ENCODE results near the gene STUM.
"Not testable (repeated sequence)": the region's sequence is repeated elsewhere in the genome, so short reads cannot be mapped to it uniquely, and the experiment has no call there.

STUM gene

DNA sequence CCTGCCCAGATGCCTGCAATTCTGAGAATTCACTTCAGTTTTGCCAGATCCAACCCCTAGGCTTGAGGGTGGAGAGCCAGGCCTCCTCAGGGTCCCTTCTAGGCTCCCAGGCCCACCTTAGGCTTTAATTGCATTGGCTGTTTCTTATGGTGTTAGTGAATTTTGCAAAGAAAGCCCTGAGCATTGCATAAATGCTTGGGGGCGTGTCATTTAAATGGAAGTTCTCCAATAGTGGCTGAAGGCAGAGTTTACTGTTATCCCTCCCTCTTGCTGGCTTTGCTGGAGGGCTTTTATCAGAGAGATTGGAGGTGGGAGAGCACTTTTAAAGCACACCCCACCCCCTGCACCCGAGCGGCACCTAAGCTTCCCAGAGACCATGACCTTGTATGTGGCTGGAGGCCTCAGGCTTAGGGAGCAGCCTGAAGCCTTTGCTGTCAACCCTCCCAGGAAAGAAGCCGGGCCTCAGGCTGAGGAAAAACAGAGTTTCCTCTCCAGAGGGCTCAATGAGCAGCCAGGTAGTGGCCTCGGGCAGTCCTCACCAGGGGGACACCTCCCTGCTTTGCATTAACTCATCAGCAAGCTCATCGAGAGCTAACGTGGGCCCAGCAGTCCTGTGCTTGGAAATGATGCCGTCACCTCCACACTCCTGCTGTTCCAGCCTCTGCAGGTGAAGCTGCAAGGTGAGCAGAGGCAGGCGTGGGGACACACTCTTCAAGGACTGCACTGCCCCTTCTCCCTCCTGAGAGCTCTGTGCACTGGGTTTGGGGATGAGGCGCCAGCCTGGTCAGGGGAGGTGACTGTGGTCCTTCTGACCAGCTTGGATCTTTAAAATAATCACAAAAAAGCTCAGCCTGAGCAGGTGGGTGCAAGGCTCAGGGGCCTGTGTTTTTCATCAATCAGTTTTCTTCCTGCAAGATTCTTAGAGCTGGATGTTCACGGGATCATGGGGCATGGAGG, 58.0 kb downstream of the STUM start:
- no peak for DNase-seq

DNA sequence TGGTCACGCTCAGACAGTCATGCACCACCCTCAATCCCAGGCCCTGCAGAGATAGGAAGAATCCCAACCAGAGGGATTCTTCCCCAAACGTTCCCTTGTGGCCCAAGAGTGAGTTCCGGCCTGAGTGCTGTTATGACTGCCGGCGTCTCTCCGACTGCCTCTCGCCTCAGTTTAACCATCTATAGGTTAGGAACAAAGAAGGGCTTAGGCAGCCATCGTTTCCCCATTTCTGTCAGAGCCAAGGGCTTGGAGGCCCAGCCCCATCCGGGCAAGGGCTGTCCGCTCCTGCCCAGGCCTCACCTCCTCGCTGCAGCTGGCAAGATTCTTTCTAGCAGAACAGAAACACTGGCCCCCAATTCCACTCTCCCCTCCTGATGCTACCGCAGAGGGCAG, 58.7 kb downstream of the STUM start:
- no peak for DNase-seq

DNA sequence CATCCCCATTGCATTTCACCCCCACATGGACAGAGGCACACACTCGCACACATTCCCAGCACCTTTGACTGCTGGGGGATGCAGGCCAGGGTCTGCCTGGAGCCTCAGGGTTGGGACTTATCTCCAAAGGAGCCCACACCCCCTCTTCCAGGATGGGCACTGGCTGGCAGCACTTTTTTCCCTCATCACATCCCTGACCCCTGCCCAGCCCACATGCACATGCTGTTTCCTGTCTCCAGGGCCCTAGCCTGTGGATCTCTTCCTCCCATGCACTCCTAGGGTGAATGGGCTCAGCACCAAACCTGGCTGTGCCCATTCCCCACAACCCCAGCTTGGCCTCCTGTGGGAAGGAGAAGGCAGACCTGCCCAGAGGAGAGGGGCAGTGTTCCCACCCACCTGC, 59.3 kb downstream of the STUM start:
- DNase-seq, result no peak

DNA sequence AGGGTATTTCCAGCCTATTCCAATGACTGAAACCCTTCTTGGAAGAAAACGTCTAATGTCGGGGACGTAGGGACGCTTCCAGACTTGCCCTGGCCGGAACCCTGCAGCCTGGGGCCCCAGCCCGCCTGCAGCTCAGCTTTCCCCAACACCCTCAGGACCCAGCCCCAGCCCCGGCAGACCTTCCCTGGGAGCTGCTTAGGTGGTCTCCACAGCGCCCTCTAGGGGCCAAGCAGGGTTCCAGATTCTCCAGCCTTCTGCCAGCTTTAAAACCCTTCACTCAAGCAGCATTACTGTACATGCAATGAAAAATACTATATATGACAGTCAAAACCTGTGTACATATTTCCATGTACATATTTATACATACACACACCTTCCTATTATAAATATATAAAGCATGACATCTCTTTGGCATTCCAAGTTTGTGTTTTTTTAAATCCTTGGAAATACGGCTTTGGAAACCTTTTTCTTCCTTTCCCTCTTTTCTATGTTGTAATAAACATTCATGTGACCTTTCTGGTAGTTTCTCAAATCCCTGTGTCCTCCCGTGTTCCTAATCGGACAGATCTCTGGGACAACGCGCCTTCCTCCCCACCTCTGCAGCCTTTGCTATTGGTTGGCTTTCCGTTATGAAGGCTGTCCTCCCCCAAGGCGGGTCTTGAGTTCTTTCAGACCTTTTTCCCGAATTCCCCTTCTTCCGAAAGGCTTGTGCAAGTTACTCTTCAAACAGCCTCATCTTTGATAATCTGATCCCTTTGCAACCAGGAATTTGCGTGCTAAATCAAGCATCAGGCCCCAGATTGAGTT, 60.3 kb downstream of the STUM start:
- DNase-seq, result no peak

DNA sequence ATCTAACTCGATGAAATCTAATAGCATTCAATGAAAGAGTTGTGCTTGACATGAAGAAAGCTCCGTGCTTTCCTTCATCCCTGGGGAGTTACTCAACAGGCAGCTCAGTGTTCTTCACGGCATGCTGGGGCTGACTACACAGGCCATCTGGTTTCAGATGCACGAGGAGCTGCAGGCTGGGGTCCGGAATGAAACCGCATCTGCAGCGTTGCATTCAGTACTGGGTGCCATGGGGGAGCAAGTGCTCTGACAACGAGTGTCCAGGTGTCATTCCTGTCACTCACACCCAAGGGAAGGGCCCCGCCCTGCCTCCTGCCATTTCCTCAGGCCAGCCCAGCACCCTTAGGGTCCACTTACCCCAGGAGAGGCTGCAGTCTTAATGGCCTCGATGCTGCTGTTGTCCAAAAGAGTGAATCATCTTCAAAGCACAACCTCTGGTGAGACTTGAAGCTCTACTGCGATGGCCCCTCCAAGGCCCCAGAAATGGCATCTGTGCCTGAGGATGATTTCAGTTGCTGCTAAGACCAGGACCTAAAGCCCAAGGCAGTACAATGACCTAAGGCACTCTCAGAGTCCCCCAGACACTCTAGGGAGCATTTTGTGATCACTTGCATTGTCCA, 61.4 kb downstream of the STUM start:
- no peak for DNase-seq

DNA sequence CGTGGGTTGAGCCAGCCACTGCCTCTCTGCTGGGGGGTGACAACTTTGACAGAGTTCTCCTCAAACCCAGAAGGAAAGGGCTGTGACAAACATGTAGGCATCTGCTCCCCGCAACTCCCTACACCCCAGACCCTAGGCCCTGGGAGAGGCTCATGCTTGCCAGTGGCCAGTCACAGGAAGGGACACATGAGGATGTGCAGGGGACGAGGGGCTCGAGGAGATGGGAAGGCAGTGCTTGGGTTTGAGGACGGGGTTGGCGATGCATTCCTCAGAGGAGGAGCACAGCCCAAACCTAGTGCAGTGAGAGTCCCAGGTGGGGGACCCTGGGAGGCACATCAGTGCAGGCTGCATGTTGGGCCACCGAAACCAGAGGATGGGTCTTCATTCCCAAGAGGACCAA, 62.1 kb downstream of the STUM start:
- DNase-seq, result no peak

DNA sequence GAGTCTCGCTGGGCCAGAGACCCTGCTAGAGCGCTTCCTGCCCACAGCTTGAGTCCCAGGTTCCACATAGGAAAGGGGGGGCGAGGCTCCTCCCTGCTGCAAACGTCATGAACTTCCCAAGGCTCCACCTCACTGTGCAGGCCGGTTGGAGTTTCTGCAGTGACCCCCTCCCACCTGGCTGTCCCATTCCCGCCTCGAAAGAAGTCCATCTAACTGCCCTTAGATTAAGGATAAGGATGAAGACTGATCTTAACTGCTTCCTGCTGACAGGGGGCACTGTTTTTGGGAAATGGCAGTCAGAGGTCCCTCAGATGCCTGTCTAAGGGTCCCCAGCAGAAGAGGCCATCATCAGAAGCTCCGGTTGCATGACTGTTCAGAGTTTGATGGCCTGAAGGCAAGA, 62.7 kb downstream of the STUM start:
- DNase-seq, result no peak

DNA sequence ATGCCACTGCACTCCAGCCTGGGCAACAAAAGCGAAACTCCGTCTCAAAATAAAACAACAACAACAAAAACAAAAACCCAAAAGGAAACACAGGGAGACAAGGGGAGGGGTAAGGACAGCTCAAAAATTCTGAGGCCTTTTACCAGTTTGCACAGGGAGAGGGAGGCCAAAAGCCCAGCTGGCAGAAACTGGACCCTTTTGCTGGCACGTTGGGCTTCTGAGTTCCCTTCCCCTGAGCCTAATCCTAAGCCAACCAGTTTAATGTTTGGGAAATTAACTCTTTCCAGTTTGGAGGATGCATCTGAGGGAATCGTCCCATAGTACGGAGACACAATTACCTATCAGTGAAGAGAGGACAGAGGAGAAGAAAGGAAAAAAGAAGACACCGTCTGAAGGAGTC, 63.4 kb downstream of the STUM start:
- DNase-seq, result not testable (repeated sequence)

DNA sequence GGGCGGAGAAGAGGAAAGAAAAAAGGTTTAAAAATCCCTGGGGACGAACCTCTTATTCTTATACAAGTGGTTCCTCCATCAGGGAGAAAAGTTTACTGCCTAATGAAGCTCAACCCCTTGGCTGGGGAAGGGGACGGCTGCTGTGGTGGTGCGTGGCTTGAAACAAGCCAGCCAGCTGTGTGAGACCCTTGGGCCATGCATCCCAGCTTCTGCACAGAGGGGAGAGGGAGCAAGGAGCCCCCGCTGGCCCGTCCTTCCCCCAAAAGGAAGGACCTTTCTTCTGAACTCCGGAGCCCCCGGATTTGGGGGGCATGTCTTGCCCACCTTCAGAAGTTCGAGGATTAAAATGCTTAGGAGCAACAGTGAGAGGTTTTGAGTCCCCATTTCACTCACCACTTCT, 67.3 kb downstream of the STUM start:
- DNase-seq, result no peak

DNA sequence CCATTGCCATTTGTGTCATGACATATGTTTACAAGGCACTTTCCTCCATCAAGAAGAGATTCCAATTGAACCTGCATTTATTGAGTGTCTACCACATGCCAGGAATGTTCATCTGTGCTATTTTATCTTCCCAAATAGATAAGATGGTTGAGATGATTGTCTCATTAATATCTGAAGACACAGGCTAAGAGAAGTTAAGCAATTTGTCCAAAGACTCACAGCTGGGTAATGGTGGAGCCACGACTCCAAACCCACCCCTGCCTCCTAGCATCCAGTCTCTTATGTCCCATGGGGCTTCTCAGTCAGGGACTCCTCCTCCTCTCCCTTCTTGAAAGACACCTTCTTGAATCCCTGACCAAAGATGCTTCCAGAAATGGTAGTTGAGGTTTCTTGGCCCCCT, 68.1 kb downstream of the STUM start:
- DNase-seq, result no peak

DNA sequence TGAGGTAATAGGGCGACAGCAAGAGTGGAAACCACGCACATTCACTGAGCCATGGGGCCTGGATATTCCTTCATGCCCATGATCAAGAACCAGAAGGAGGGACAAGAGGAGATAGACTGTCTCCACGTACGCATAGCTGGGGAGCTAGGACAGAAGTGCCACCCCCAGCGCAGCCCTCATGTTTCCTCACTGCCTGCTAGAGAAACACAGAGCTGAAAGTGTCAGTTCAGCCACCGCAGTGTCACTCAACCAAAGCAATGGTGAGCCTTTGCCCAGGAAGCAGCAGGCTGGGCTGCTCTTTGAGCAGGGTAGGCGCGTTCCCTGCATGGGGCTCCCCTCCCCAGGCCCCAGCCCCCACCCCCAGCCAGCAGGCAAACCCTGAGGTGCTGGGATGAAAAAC, 68.5 kb downstream of the STUM start:
- no peak for DNase-seq

DNA sequence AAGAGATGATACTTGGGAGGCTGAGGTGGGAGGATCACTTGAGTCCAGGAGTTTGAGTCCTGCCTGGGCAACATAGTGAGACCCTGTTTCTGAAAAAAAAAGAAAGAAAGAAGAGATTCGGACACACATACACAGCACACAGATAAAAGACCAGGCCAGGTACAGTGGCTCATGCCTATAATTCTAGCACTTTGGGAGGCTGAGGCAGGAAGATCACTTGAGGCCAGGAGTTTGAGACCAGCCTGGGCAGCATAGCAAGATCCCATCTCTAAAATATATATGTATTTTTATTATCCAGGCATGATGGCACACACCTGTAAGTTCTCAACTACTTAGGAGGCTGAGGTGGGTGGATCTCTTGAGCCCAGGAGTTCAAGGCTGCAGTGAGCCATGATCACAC, 69.2 kb downstream of the STUM start:
- DNase-seq, result not testable (repeated sequence)

DNA sequence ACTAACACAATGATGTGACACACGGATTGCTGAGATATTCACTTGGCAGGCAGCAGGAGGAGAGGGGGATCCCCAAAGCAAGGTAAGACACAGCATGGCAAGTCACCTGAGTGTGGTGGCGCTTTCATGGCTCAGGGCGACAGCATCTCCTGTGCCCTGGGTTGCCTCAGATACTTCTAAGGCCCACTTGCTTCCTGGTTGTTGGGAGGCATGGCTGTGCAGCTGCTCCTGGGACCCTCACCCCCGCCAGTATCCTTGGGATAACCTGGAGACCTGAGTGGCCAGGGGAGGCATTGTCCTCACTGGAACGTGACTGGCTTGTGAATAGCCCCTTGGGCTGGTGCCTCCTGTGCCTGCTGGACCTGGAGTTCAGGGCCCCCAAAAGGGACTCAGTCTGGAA, 69.8 kb downstream of the STUM start:
- DNase-seq, result no peak

DNA sequence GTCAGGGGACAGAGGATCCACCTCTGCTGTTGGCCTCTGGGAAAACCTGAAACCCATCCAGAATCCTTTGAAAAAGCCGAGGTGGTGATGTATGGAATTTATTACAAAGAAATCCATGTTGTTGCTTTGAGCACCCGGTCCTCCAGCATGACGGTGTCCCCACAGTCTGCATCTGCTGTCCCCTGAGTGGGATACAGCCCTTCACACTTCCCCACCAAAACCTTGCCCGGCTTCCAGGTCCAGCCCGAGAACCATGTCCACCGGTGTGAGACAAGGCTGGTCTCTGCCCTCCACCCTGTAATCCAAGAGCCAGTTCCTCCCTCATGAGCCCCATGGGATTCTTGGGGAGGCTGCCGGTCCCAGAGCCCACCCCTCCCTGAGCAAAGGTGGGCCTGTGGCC, 70.5 kb downstream of the STUM start:
- no peak for DNase-seq

DNA sequence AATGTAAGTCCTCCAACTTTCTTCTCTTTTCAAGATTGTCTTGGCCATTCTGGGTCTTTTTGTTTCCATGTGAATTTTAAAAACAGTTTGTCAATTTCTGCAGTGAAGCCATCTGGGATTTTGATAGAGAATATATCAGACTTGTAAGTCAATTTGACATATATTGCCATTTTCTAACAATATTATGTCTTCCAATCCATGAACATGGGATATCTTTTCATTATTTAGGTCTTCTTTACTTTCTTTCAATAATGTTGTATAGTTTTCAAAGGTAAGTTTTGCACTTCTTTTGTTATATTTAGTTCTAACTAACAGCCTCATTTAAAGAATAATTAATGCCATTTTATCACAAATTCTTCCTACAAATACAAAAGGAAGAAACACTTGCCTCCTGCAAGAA, 73.4 kb downstream of the STUM start:
- no peak for DNase-seq

DNA sequence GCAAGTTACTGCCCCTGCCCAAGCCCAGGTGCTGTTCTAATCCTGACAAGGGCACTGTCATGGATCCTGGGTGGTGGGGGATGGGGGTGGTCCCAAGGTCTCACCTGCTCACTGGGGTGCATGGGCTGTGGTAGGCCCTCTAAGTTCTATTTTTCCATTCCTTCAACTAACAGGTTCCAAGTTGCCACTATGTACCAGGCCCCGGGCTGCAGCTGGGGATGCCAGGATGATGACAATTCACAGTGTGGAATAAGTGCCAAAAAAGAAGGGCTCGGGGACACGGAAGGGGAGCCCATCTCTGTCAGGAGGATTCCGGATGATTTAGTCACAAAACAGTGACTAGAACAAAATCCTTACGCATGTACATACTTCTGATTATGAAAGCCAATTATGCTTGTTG, 76.0 kb downstream of the STUM start:
- DNase-seq, result no peak

DNA sequence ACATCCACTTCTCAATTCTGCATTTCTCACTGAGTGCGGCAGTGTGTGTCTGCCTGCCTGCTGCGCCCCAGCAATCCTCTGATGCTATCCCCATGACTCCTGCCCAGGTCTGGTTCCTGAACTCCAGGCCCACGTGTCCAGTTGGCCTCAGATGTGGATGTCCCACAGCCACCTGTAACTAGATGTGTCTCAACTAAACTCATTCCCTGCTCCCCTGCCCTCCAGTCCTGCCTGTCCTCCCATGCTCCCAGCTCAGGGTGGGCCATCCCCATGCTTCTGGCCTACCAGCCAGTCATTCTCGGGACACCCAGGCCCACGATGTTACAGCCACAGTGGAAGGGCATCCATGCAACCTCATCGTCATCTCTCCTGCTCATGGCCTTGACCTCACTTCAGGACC, 76.8 kb downstream of the STUM start:
- DNase-seq, result no peak

DNA sequence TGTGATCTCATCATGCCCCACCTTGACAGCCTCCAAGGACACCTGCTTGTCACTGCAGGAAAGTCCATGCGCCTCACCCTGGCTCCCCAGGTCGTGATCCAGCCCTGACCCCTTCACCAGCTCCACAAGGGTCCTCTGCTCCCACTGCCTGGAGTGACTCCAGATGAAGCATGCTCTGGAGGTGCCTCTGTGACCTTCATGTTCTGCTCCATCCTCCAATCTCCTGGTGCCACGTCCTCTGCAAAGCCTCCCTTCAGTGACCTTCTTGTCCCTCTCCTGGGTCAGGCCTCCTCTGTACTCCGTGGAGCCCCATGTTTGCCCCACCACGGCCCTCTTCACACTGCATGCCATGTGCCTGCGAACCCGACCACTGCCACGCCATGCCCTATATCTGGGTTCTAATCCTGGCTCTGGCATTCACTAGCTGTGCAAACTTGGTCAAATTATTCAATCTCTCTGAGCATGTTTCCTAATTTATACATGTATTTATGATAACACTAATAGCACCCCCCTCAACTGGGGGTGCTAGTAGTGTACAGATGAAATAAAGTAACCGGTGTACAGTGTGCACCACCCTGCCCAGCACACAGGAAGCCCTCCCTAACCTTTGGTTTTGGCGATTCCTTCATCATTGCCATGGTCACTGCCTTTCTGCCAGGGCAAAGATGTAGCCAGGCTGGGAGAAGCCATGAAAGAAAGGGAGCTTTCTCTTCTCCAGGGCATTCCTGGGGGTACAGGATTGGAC, 77.4 kb downstream of the STUM start:
- DNase-seq, result no peak

DNA sequence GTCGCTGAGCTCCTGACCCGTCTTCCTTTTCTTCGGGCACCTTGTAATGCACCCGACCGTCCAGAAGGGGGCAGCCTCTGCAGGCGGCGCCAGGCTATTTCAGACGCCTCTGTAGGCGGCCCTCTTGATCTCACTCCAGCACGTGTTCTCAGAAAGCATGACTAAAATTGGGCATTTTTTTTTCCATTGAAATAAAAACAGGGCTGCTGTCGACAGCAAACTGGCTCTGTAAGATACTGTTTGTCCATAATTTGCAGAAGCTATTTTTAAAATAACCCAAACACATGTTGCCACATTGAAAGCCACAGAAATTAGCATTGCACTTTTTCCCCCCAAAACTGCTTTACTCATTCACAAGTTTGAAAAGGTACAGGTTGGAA, 78.0 kb downstream of the STUM start:
- no peak for DNase-seq

DNA sequence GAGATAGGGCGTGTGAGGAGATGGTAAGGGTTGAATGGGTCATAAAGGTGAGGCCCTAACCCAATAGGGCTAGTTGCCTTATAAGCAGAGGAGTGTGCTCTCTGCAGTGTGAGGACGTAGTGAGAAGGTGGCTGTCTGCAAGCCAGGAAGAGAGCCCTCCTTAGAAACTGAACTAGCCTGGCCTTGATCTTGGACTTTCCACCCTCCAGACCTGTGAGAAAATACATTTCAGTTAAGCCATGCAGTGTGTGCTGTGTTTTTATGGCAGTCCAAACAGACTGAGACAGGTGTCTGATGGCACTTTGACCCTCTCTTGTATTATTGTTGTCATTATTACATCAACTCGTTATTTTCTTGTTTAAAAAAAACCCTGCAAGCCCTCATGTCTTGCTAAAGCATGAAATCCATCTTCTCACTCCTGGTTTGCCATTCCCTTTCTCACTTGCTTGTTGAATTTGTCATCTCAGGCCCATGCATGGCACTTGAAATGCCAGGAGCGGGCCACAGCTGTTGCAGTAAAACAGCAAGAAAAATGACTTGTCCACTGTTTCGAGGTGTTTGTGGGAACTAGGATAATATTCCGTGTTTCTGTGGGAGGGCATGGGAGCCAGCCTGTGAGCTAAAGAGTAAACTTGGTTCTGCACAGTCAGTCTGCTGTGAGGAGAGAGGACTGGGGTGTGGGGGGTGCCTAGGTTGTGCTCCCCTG, 78.6 kb downstream of the STUM start:
- no peak for DNase-seq

DNA sequence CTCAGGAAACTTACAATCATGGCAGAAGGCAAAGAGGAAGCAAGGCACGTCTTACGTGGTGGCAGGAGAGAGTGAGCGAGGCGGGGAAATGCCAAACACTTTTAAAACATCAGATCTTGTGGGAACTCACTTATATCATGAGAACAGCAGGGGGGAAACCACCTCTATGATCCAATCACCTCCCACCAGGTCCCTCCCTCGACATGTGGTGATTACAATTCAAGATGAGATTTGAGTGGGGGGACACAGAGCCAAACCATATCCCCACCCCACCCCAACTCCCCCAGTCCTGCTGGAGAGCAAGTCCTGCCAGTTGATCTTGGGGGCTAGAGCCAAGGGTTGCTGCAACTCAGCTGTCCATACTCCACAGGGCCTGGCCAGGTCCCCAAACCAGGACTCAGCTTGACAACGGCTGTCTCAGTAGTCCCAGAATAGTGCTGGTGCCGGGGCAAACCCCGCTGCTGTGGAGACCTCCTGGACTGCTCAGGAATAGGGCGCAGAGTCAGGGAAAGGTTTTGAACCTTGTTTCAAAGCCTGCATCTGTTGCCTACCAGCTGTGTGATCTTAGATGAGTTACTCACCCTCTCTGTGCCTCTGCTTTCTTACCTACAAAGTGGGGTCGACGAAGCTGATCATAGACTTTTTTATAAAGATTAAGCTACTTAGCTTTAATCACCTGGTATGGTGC, 79.5 kb downstream of the STUM start:
- no peak for DNase-seq

Measured in T1000 (cell line).